Activated CD8-positive, alpha-beta memory T cell treated with anti-CD3 and anti-CD28 coated beads, Interleukin-2, amount 50 U/mL, for 24 hours (primary cell): Measurements from ENCODE around the gene CNPY2.
A peak's percentile ranks its signal among the peaks of the same experiment; 100 is the strongest.
"Not testable (repeated sequence)": the region's sequence is repeated elsewhere in the genome, so short reads cannot be mapped to it uniquely, and the experiment has no call there.

ENCODE experiments used
- DNase-seq: peaks from one replicate; pipeline ENCODE4 v3.0.0-alpha.2; 2020; ENCODE audit errors: extremely low read depth

CNPY2 gene

GRCh38 chr12:56298828-56299227 lies 17.0 kb downstream of the CNPY2 start:
- no peak for DNase-seq

- DNase-seq: no peak
These were observed 18.4 kb downstream of the CNPY2 start for GRCh38 chr12:56297400-56297799.

- no peak for DNase-seq
These were observed 19.5 kb downstream of the CNPY2 start for GRCh38 chr12:56296295-56296694.

GRCh38 chr12:56293795-56294194 lies 22.0 kb downstream of the CNPY2 start:
- no peak for DNase-seq

- DNase-seq: no peak
These were observed 26.9 kb downstream of the CNPY2 start for GRCh38 chr12:56288705-56289387.

- no peak for DNase-seq
These were observed 29.6 kb downstream of the CNPY2 start for GRCh38 chr12:56286044-56286830.

- not testable (repeated sequence) for DNase-seq
These were observed 31.5 kb downstream of the CNPY2 start for GRCh38 chr12:56284263-56284662.

GRCh38 chr12:56282579-56282978 lies 33.2 kb downstream of the CNPY2 start:
- DNase-seq: no peak

- DNase-seq: no peak
These were observed 33.8 kb downstream of the CNPY2 start for GRCh38 chr12:56282030-56282429.

GRCh38 chr12:56280849-56281248 lies 34.9 kb downstream of the CNPY2 start:
- DNase-seq: no peak

GRCh38 chr12:56278905-56279304 lies 36.9 kb downstream of the CNPY2 start:
- DNase-seq: no peak

- no peak for DNase-seq
These were observed 41.5 kb downstream of the CNPY2 start for GRCh38 chr12:56274299-56274698.

- not testable (repeated sequence) for DNase-seq
These were observed 43.3 kb downstream of the CNPY2 start for GRCh38 chr12:56272468-56272867.

GRCh38 chr12:56271031-56271430 lies 44.8 kb downstream of the CNPY2 start:
- no peak for DNase-seq

- no peak for DNase-seq
These were observed 48.2 kb downstream of the CNPY2 start for GRCh38 chr12:56267443-56268071.

- peak; percentile 81 for DNase-seq
These were observed 48.9 kb downstream of the CNPY2 start, which contains the start of gene COQ10A for GRCh38 chr12:56266693-56267442. Gene COQ10A, plus strand, starts transcription at chr12:56266942. Its CDS starts 177 bp downstream, at chr12:56267119.

GRCh38 chr12:56266068-56266692 lies 49.6 kb downstream of the CNPY2 start:
- not testable (repeated sequence) for DNase-seq

- not testable (repeated sequence) for DNase-seq
These were observed 52.8 kb downstream of the CNPY2 start for GRCh38 chr12:56262955-56263354.

- DNase-seq: no peak
These were observed 54.1 kb downstream of the CNPY2 start for GRCh38 chr12:56261503-56262232.

- DNase-seq: no peak
These were observed 54.9 kb downstream of the CNPY2 start for GRCh38 chr12:56260921-56261320.

- no peak for DNase-seq
These were observed 55.4 kb downstream of the CNPY2 start for GRCh38 chr12:56260380-56260779.
